ENCODE results near the gene YWHAH. TPM values are rescaled to one million over a fixed set of nuclear protein-coding genes. Genes with fewer than 3 reads are reported as not detected.

Gene YWHAH
- polyA plus RNA-seq, 4 donors = 98.9 to 137 (median 113) TPM

- no peak for DNase-seq (ENCODE audit: low read depth in 4 of 4, low spot score in 2 of 4)
Observed at GRCh38 chr22:31922534-31922933, 21.8 kb upstream of the YWHAH start.

GRCh38 chr22:31923136-31923535 lies 21.2 kb upstream of the YWHAH start:
- no peak for DNase-seq (ENCODE audit: low read depth in 4 of 4, low spot score in 2 of 4)

- DNase-seq (ENCODE audit: low read depth in 4 of 4, low spot score in 2 of 4) = no peak
Observed at GRCh38 chr22:31923747-31924146, 20.6 kb upstream of the YWHAH start.

- DNase-seq (ENCODE audit: low read depth in 4 of 4, low spot score in 2 of 4) = no peak
Observed at GRCh38 chr22:31925056-31925455, 19.3 kb upstream of the YWHAH start.

- no peak for DNase-seq (ENCODE audit: low read depth in 4 of 4, low spot score in 2 of 4)
Observed at GRCh38 chr22:31926024-31926423, 18.3 kb upstream of the YWHAH start.

GRCh38 chr22:31926969-31927368 lies 17.4 kb upstream of the YWHAH start:
- DNase-seq (ENCODE audit: low read depth in 4 of 4, low spot score in 2 of 4) = no peak

GRCh38 chr22:31927562-31927961 lies 16.8 kb upstream of the YWHAH start:
- DNase-seq (ENCODE audit: low read depth in 4 of 4, low spot score in 2 of 4) = no peak

GRCh38 chr22:31929167-31929930 lies 15.0 kb upstream of the YWHAH start:
- DNase-seq (ENCODE audit: low read depth in 4 of 4, low spot score in 2 of 4) = peak in 2 of 4 donors; percentile 54 to 70

- no peak for DNase-seq (ENCODE audit: low read depth in 4 of 4, low spot score in 2 of 4)
Observed at GRCh38 chr22:31932863-31933262, 11.5 kb upstream of the YWHAH start.

GRCh38 chr22:31933406-31933805 lies 10.9 kb upstream of the YWHAH start:
- no peak for DNase-seq (ENCODE audit: low read depth in 4 of 4, low spot score in 2 of 4)

- no peak for DNase-seq (ENCODE audit: low read depth in 4 of 4, low spot score in 2 of 4)
Observed at GRCh38 chr22:31933816-31934482, 10.4 kb upstream of the YWHAH start.

- DNase-seq (ENCODE audit: low read depth in 4 of 4, low spot score in 2 of 4) = no peak
Observed at GRCh38 chr22:31935961-31936635, 8.2 kb upstream of the YWHAH start.

- DNase-seq (ENCODE audit: low read depth in 4 of 4, low spot score in 2 of 4) = no peak
Observed at GRCh38 chr22:31937341-31937740, 7.0 kb upstream of the YWHAH start.

GRCh38 chr22:31938296-31938695 lies 6.0 kb upstream of the YWHAH start:
- no peak for DNase-seq (ENCODE audit: low read depth in 4 of 4, low spot score in 2 of 4)

GRCh38 chr22:31940506-31940905 lies 3.8 kb upstream of the YWHAH start:
- no peak for DNase-seq (ENCODE audit: low read depth in 4 of 4, low spot score in 2 of 4)

GRCh38 chr22:31942091-31942490 lies 2.2 kb upstream of the YWHAH start:
- no peak for DNase-seq (ENCODE audit: low read depth in 4 of 4, low spot score in 2 of 4)

GRCh38 chr22:31943206-31943977 lies 943 bp upstream of the YWHAH start:
- DNase-seq (ENCODE audit: low read depth in 4 of 4, low spot score in 2 of 4) = no peak

- DNase-seq (ENCODE audit: low read depth in 4 of 4, low spot score in 2 of 4) = no peak
Observed at GRCh38 chr22:31944700-31945442, 536 bp downstream of the YWHAH start.

GRCh38 chr22:31945443-31945855 lies 1.1 kb downstream of the YWHAH start:
- no peak for DNase-seq (ENCODE audit: low read depth in 4 of 4, low spot score in 2 of 4)

- no peak for DNase-seq (ENCODE audit: low read depth in 4 of 4, low spot score in 2 of 4)
Observed at GRCh38 chr22:31945971-31946680, 1.8 kb downstream of the YWHAH start.

All from left renal cortex interstitium (tissue), 4 donors.